ENCODE measurements around the gene KLHL12. TPM values are rescaled to one million over a fixed set of nuclear protein-coding genes. Genes with fewer than 3 reads are reported as not detected.

The KLHL12 gene
- total and polyA plus RNA-seq, 3 experiments from 2014 or later = 21.2 to 40.9 (median 40.2) TPM

- ChIA-PET CTCF (no interaction called here), POLR2A (no interaction called here)
- H3K4me3 ChIP-seq (ENCODE audit: low read length) = no peak overlapping the region
- H3K9me3 ChIP-seq (ENCODE audit: low read length) = no peaks in the 10 kb centered on the region
- H3K36me3 ChIP-seq (ENCODE audit: insufficient read depth, low read length) = no peaks in the 10 kb centered on the region
- H3K27ac ChIP-seq (ENCODE audit: low read depth, low read length) = no peak overlapping the region
- no peak overlapping the region for H3K4me3 Mint-ChIP-seq
- H3K27me3 Mint-ChIP-seq = peaks cover 19 to 38% of the 10 kb centered on the region in 2 donors
- peaks cover 12 to 22% (median 19%) of the 10 kb centered on the region in 3 donors for H3K4me1 Mint-ChIP-seq
- no peaks in the 10 kb centered on the region for H3K36me3 Mint-ChIP-seq
- no peaks in the 10 kb centered on the region for H3K9me3 Mint-ChIP-seq
- peaks cover 5% of the 10 kb centered on the region for H3K4me1 ChIP-seq (ENCODE audit: insufficient read depth, low read length)
- DNase-seq = no peak
- peaks cover 15% of the 10 kb centered on the region for H3K27me3 ChIP-seq (ENCODE audit: insufficient read depth, low read length, poor library complexity, severe bottlenecking)
- H3K27ac Mint-ChIP-seq = no peak overlapping the region
Measured at GRCh38 chr1:202858789-202859414, 68.1 kb downstream of the KLHL12 start.

GRCh38 chr1:202858331-202858730 is 68.7 kb downstream of the KLHL12 start:
- no peaks in the 10 kb centered on the region for H3K36me3 Mint-ChIP-seq
- H3K4me1 ChIP-seq (ENCODE audit: insufficient read depth, low read length) = peaks cover 5% of the 10 kb centered on the region
- no peaks in the 10 kb centered on the region for H3K9me3 Mint-ChIP-seq
- peaks cover 17 to 33% of the 10 kb centered on the region in 2 donors for H3K27me3 Mint-ChIP-seq
- H3K4me3 Mint-ChIP-seq = no peak overlapping the region
- peaks cover 15% of the 10 kb centered on the region for H3K27me3 ChIP-seq (ENCODE audit: insufficient read depth, low read length, poor library complexity, severe bottlenecking)
- DNase-seq = no peak
- ChIA-PET POLR2A (no interaction called here), CTCF (no interaction called here)
- no peak overlapping the region for H3K27ac Mint-ChIP-seq
- no peak overlapping the region for H3K27ac ChIP-seq (ENCODE audit: low read depth, low read length)
- no peak overlapping the region for H3K4me3 ChIP-seq (ENCODE audit: low read length)
- peaks cover 12 to 22% (median 19%) of the 10 kb centered on the region in 3 donors for H3K4me1 Mint-ChIP-seq
- H3K36me3 ChIP-seq (ENCODE audit: insufficient read depth, low read length) = no peaks in the 10 kb centered on the region
- no peaks in the 10 kb centered on the region for H3K9me3 ChIP-seq (ENCODE audit: low read length)

GRCh38 chr1:202857136-202857610 is 69.9 kb downstream of the KLHL12 start:
- Mint-ChIP-seq H3K27me3 (peaks cover 13 to 22% of the 10 kb centered on the region in 2 donors), H3K27ac (no peak overlapping the region), H3K4me1 (peaks cover 12 to 21% (median 17%) of the 10 kb centered on the region in 3 donors), H3K36me3 (no peaks in the 10 kb centered on the region), H3K4me3 (no peak overlapping the region), H3K9me3 (no peaks in the 10 kb centered on the region)
- ChIA-PET POLR2A (no interaction called here), CTCF (no interaction called here)
- Histone ChIP-seq H3K9me3 (ENCODE audit: low read length) (no peaks in the 10 kb centered on the region), H3K4me1 (ENCODE audit: insufficient read depth, low read length) (peaks cover 5% of the 10 kb centered on the region), H3K27ac (ENCODE audit: low read depth, low read length) (no peak overlapping the region), H3K36me3 (ENCODE audit: insufficient read depth, low read length) (no peaks in the 10 kb centered on the region), H3K27me3 (ENCODE audit: insufficient read depth, low read length, poor library complexity, severe bottlenecking) (peaks cover 10% of the 10 kb centered on the region), H3K4me3 (ENCODE audit: low read length) (no peak overlapping the region)
- no peak for DNase-seq

- CTCF ChIA-PET = no interaction called here
- no peaks in the 10 kb centered on the region for H3K9me3 Mint-ChIP-seq
Measured at GRCh38 chr1:202856014-202856413, 71.0 kb downstream of the KLHL12 start.

GRCh38 chr1:202854787-202855186 is 72.2 kb downstream of the KLHL12 start:
- Mint-ChIP-seq H3K27me3 (peaks cover 3 to 6% of the 10 kb centered on the region in 2 donors), H3K9me3 (no peaks in the 10 kb centered on the region), H3K27ac (no peak overlapping the region), H3K4me1 (peaks cover 0 to 2% (median 0%) of the 10 kb centered on the region in 3 donors), H3K4me3 (no peak overlapping the region), H3K36me3 (no peaks in the 10 kb centered on the region)
- no peaks in the 10 kb centered on the region for H3K4me1 ChIP-seq (ENCODE audit: insufficient read depth, low read length)
- H3K9me3 ChIP-seq (ENCODE audit: low read length) = no peaks in the 10 kb centered on the region
- H3K27ac ChIP-seq (ENCODE audit: low read depth, low read length) = no peak overlapping the region
- DNase-seq = no peak
- H3K4me3 ChIP-seq (ENCODE audit: low read length) = no peak overlapping the region
- H3K27me3 ChIP-seq (ENCODE audit: insufficient read depth, low read length, poor library complexity, severe bottlenecking) = no peaks in the 10 kb centered on the region
- ChIA-PET POLR2A (no interaction called here), CTCF (interaction anchor here (1.5 kb wide), 1 partner anchor 8 kb away, joined by 3 read pairs; no protein-coding TSS in a partner anchor)
- no peaks in the 10 kb centered on the region for H3K36me3 ChIP-seq (ENCODE audit: insufficient read depth, low read length)

More at GRCh38 chr1:202856014-202856413, 71.0 kb downstream of the KLHL12 start:
- Histone ChIP-seq H3K36me3 (ENCODE audit: insufficient read depth, low read length) (no peaks in the 10 kb centered on the region), H3K27me3 (ENCODE audit: insufficient read depth, low read length, poor library complexity, severe bottlenecking) (no peaks in the 10 kb centered on the region), H3K9me3 (ENCODE audit: low read length) (no peaks in the 10 kb centered on the region), H3K27ac (ENCODE audit: low read depth, low read length) (no peak overlapping the region), H3K4me3 (ENCODE audit: low read length) (no peak overlapping the region), H3K4me1 (ENCODE audit: insufficient read depth, low read length) (no peaks in the 10 kb centered on the region)
- POLR2A ChIA-PET = no interaction called here
- DNase-seq = no peak
- Mint-ChIP-seq H3K36me3 (no peaks in the 10 kb centered on the region), H3K27ac (no peak overlapping the region), H3K4me3 (no peak overlapping the region), H3K27me3 (peaks cover 7 to 13% of the 10 kb centered on the region in 2 donors), H3K4me1 (peaks cover 4 to 9% (median 5%) of the 10 kb centered on the region in 3 donors)

GRCh38 chr1:202852163-202852904 is 74.7 kb downstream of the KLHL12 start:
- Mint-ChIP-seq H3K9me3 (no peaks in the 10 kb centered on the region), H3K27ac (no peak overlapping the region), H3K27me3 (peaks cover 3% of the 10 kb centered on the region in 2 donors), H3K4me3 (no peak overlapping the region), H3K36me3 (no peaks in the 10 kb centered on the region), H3K4me1 (no peaks in the 10 kb centered on the region)
- H3K27ac ChIP-seq (ENCODE audit: low read depth, low read length) = no peak overlapping the region
- H3K4me1 ChIP-seq (ENCODE audit: insufficient read depth, low read length) = no peaks in the 10 kb centered on the region
- peak in 2 of 5 donors; percentile 11 to 20 for DNase-seq
- no peaks in the 10 kb centered on the region for H3K36me3 ChIP-seq (ENCODE audit: insufficient read depth, low read length)
- H3K27me3 ChIP-seq (ENCODE audit: insufficient read depth, low read length, poor library complexity, severe bottlenecking) = no peaks in the 10 kb centered on the region
- no peaks in the 10 kb centered on the region for H3K9me3 ChIP-seq (ENCODE audit: low read length)
- ChIA-PET POLR2A (no interaction called here), CTCF (interaction anchor here (0.6 to 1.4 kb wide), 3 partner anchors 9 to 101 kb away, joined by 3 to 5 read pairs (median 3); no protein-coding TSS in a partner anchor)
- H3K4me3 ChIP-seq (ENCODE audit: low read length) = no peak overlapping the region

- Histone ChIP-seq H3K36me3 (ENCODE audit: insufficient read depth, low read length) (no peaks in the 10 kb centered on the region), H3K27me3 (ENCODE audit: insufficient read depth, low read length, poor library complexity, severe bottlenecking) (no peaks in the 10 kb centered on the region), H3K4me3 (ENCODE audit: low read length) (no peak overlapping the region), H3K27ac (ENCODE audit: low read depth, low read length) (no peak overlapping the region), H3K4me1 (ENCODE audit: insufficient read depth, low read length) (no peaks in the 10 kb centered on the region), H3K9me3 (ENCODE audit: low read length) (no peaks in the 10 kb centered on the region)
- Mint-ChIP-seq H3K27me3 (peaks cover 1 to 4% of the 10 kb centered on the region in 2 donors), H3K9me3 (no peaks in the 10 kb centered on the region), H3K4me3 (no peak overlapping the region), H3K27ac (no peak overlapping the region), H3K36me3 (no peaks in the 10 kb centered on the region), H3K4me1 (no peaks in the 10 kb centered on the region)
- ChIA-PET POLR2A (no interaction called here), CTCF (interaction anchor here (1.0 to 1.1 kb wide), 2 partner anchors 10 to 13 kb away, joined by 3 to 4 read pairs; no protein-coding TSS in a partner anchor)
- DNase-seq = no peak
Measured at GRCh38 chr1:202850593-202851362, 76.3 kb downstream of the KLHL12 start.

GRCh38 chr1:202848191-202848542 is 78.9 kb downstream of the KLHL12 start:
- H3K36me3 ChIP-seq (ENCODE audit: insufficient read depth, low read length) = no peaks in the 10 kb centered on the region
- no peaks in the 10 kb centered on the region for H3K9me3 ChIP-seq (ENCODE audit: low read length)
- no peaks in the 10 kb centered on the region for H3K9me3 Mint-ChIP-seq
- no peaks in the 10 kb centered on the region for H3K27me3 ChIP-seq (ENCODE audit: insufficient read depth, low read length, poor library complexity, severe bottlenecking)
- peak overlapping the region in 2 of 8 donors; percentile 15 to 38 for H3K27ac Mint-ChIP-seq
- no peaks in the 10 kb centered on the region for H3K4me1 ChIP-seq (ENCODE audit: insufficient read depth, low read length)
- no peak overlapping the region for H3K4me3 Mint-ChIP-seq
- no peak overlapping the region for H3K27ac ChIP-seq (ENCODE audit: low read depth, low read length)
- POLR2A ChIA-PET = interaction anchor here (0.6 kb wide), 1 partner anchor 22 kb away, joined by 3 read pairs; no protein-coding TSS in a partner anchor
- no peaks in the 10 kb centered on the region for H3K36me3 Mint-ChIP-seq
- H3K4me1 Mint-ChIP-seq = no peaks in the 10 kb centered on the region
- CTCF ChIA-PET = no interaction called here
- no peak for DNase-seq
- no peak overlapping the region for H3K4me3 ChIP-seq (ENCODE audit: low read length)
- peaks cover 6 to 9% of the 10 kb centered on the region in 2 donors for H3K27me3 Mint-ChIP-seq

All from CD8-positive, alpha-beta memory T cell (primary cell).